Measurements from ENCODE around the gene RPS6KA2. TPM values are rescaled to one million over a fixed set of nuclear protein-coding genes. Genes with fewer than 3 reads are reported as not detected.
"Not testable (repeated sequence)": the region's sequence is repeated elsewhere in the genome, so short reads cannot be mapped to it uniquely, and the experiment has no call there.

RPS6KA2 gene
- total RNA-seq, 4 donors from 2014 or later: 55.4 to 119 (median 76.4) TPM

DNA sequence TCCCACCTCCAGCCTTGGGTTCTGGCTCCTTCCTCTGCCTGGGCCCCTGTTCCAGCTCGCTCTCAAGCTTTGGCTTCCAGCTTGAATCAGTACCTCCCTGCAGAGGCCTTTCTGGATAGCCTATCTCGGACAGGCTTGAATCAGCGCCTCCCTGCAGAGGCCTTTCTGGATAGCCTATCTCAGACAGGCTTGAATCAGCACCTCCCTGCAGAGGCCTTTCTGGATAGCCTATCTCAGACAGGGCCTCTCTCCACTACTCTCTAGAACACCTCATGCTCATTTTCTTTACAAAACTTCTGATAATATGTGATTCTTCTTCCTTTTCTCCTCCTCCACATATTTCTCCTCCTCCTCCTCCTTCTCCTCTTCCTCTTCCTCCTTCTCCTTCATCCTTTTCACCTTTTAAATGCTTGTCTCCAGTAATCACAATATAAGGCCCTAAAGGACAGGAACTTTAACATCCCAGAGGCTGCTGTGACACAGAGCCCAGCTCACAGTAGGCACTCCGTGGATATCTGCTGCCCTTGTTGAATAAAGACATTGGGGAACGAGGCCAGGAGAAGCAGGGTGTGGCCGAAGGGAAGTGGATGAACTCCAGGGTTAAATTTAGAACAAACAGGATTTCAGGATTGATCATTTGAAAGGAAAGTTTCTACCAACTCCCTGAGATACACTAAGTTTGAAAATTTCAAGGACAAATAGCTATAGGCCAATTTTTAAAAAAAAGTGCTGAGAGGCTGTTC is 9.3 kb upstream of the RPS6KA2 start:
- peaks cover 0 to 33% (median 6%) of the 10 kb centered on the region in 3 donors for H3K4me1 ChIP-seq
- peaks cover 4% of the 10 kb centered on the region for H3K27me3 ChIP-seq
- WGBS, 2 donors (ENCODE audit: low coverage in 1 of 2): 13 to 23% methylated on average over 3 to 4 of the region's 6 CpGs
- H3K27ac ChIP-seq: peak overlapping the region in 1 of 4 donors; percentile 56
- H3K36me3 ChIP-seq: no peaks in the 10 kb centered on the region
- H3K4me3 ChIP-seq: no peak overlapping the region
- no peak for ATAC-seq
- no peaks in the 10 kb centered on the region for H3K9me3 ChIP-seq
- TF ChIP-seq POLR2A (IDR thresholded peaks at IDR 0.05): no peak
- TF ChIP-seq POLR2AphosphoS5 (IDR thresholded peaks at IDR 0.05): no peak
- no peak for TF ChIP-seq EP300 (IDR thresholded peaks at IDR 0.05)
- no peak for TF ChIP-seq CTCF (IDR thresholded peaks at IDR 0.05)

DNA sequence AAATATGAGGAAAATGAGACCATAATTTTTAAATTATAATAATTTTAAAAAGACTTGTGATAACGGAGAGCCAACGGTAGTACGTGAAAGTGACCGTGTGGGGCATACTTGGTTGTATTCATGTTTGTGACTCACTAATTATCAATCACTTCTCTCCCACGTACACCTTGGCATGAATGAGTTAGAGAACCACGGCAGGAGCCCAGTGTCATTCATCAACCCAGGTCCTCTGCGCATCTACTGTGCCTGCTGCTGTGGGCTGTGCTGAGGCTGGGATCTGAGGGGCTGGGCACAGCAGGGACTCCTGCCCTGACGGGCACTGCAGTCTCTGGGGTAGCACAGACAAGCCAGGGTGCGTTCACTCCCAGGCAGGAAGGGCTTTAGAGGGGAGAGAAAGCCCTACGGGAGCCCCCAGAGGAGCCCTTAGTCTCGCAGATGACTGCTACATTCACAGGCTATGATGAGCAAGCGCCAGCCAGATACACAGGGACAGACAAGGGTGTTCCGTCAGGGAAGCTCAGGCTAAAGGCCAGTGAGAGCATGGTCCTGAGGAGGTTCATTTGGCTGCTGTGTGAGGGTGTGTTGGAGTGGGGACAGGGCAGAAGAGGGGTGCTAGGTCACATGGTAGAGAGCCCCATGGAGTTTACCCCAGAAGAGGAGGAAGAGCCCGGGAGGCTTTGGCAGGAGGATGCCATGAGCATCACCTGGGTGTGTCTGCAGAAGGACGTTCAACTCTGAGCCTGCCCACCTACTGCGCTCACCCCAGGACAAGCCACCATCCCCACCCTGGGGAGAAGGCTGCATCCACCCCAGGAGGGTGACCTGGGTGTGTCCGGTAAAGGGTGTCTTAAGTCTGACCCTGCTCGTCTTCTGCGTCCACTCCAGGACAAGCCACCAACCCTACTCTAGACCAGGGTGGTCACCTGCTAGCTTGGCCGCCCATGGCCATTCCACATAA is 8.2 kb upstream of the RPS6KA2 start:
- 83 to 87% methylated on average over 9 to 12 of the region's 20 CpGs for WGBS, 2 donors (ENCODE audit: low coverage in 1 of 2)
- no peaks in the 10 kb centered on the region for H3K9me3 ChIP-seq
- H3K4me1 ChIP-seq: peaks cover 0 to 27% (median 6%) of the 10 kb centered on the region in 3 donors

DNA sequence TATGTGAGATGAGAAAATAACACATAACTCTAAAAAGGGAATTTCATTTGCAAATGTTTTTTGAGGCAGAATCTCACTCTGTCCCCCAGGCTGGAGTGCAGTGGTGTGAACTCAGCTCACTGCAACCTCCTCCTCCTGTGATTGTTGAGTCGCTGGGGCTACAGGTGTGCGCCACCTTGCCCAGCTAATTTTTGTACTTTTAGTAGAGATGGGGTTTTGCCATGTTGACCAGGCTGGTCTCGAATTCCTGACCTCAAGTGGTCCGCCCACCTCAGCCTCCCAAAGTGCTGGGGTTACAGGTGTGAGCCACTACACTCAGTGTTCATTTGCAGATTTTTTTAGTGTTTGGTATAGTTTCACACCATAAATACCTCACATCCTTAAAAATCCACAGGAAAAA is 7.5 kb upstream of the RPS6KA2 start:
- Histone ChIP-seq H3K4me1 (peaks cover 0 to 20% (median 6%) of the 10 kb centered on the region in 3 donors), H3K27ac (peak overlapping the region in 1 of 4 donors; percentile 37)
- not testable (repeated sequence) for H3K36me3 ChIP-seq, H3K4me3 ChIP-seq, H3K27me3 ChIP-seq, H3K9me3 ChIP-seq, ATAC-seq
- 97% methylated on average over 4 of the region's 4 CpGs; no CpG with 5 or more reads in 1 of the 2 donors for WGBS, 2 donors (ENCODE audit: low coverage in 1 of 2)

More for the DNA sequence above, 8.2 kb upstream of the RPS6KA2 start:
- H3K4me3 ChIP-seq: no peak overlapping the region
- TF ChIP-seq CTCF (IDR thresholded peaks at IDR 0.05) (no peak), POLR2AphosphoS5 (IDR thresholded peaks at IDR 0.05) (no peak), EP300 (IDR thresholded peaks at IDR 0.05) (no peak), POLR2A (IDR thresholded peaks at IDR 0.05) (no peak)
- no peak for ATAC-seq
- no peak overlapping the region for H3K27ac ChIP-seq
- H3K27me3 ChIP-seq: peaks cover 4% of the 10 kb centered on the region
- no peaks in the 10 kb centered on the region for H3K36me3 ChIP-seq

DNA sequence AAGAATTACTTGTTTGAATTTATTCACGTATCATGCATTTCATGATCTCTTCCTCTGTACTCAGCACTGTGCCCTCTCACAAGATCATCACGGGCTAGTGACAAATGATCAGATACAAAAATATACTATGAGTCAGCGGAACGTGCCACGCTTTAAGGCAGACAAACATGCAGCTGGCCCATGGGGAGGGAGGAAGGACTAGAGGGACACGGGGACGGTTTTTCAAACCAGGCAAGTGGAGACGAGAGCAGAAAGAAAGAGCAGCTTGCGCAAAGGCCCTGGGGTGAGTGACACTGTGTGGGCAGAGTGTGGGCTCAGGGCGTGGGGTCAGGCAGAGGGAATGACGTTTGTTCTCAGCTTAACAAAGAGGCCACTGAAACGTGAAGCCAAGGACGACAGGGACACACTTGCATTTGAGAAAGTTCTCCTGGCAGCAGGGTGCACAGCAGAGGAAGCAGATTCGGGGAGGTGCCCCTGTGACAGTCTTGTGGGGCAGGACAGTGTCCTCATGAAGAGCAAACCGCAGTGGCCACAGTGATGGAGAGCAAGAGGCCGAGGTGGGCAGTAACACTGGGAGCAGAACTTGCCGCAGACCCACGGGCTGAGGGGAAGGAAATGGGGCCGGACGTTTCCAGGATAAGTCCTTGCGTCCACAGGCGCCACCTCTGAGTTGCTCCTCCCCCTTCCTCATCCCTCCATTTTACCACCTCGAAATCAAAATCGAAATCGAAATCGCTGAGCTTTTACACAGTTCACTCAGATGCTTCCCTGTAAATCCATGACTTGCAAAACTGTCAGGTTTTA is 6.9 kb upstream of the RPS6KA2 start:
- Histone ChIP-seq H3K4me1 (peaks cover 0 to 21% (median 6%) of the 10 kb centered on the region in 3 donors), H3K27me3 (peaks cover 4% of the 10 kb centered on the region), H3K4me3 (no peak overlapping the region), H3K36me3 (no peaks in the 10 kb centered on the region), H3K27ac (peak overlapping the region in 1 of 4 donors; percentile 37), H3K9me3 (no peaks in the 10 kb centered on the region)
- TF ChIP-seq EP300 (IDR thresholded peaks at IDR 0.05) (no peak), POLR2AphosphoS5 (IDR thresholded peaks at IDR 0.05) (peak; percentile 60), POLR2A (IDR thresholded peaks at IDR 0.05) (no peak)
- ATAC-seq: peak; percentile 54
- whole genome bisulfite sequencing, 2 donors (ENCODE audit: low coverage in 1 of 2): 63 to 71% methylated on average over 13 to 18 of the region's 26 CpGs

DNA sequence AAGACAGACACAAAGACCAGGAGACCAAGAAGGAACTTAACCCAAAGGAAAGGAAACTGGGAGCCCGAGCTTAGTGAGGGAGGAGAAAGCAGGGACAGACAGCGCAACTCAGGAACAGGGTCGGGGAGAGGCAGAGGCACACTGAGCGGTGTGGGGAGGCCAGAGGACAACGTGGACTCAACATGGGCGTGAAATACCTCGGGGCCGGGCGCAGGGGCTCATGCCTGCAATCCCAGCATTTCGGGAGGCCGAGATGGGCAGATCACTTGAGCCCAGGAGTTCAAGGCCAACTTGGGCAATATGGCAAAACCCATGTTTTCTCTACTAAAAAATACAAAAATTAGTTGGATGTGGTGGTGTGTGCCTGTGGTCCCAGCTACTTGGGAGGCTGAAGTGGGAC is 5.7 kb upstream of the RPS6KA2 start:
- no peaks in the 10 kb centered on the region for H3K9me3 ChIP-seq
- ATAC-seq: no peak
- WGBS, 2 donors (ENCODE audit: low coverage in 1 of 2): 93 to 95% methylated on average over 4 to 11 of the region's 11 CpGs
- H3K27ac ChIP-seq: no peak overlapping the region
- no peak overlapping the region for H3K4me3 ChIP-seq
- H3K27me3 ChIP-seq: peaks cover under 1% of the 10 kb centered on the region
- no peaks in the 10 kb centered on the region for H3K36me3 ChIP-seq
- TF ChIP-seq CTCF (IDR thresholded peaks at IDR 0.05) (no peak), POLR2AphosphoS5 (IDR thresholded peaks at IDR 0.05) (no peak), EP300 (IDR thresholded peaks at IDR 0.05) (no peak), POLR2A (IDR thresholded peaks at IDR 0.05) (no peak)
- H3K4me1 ChIP-seq: peaks cover 0 to 30% (median 13%) of the 10 kb centered on the region in 3 donors

Data from gastroesophageal sphincter (tissue), 4 donors.